Suprapubic skin (tissue), 4 donors: ENCODE measurements around the gene LZTS3. TPM values are rescaled to one million over a fixed set of nuclear protein-coding genes. Genes with fewer than 3 reads are reported as not detected.
A peak's percentile ranks its signal among the peaks of the same experiment; 100 is the strongest.
"Not testable (repeated sequence)": the region's sequence is repeated elsewhere in the genome, so short reads cannot be mapped to it uniquely, and the experiment has no call there.

ENCODE experiments used
- DNase-seq, 2 donors: peaks; one replicate each; pipeline ENCODE4 v3.0.0-alpha.2; 2019; ENCODE audit warnings: low spot score in 2 of 2
- H3K27ac ChIP-seq: fragments of 200-600 bp; sonication (generic); one replicate; pipeline ENCODE4 v1.5.1; 2019
- H3K27me3 ChIP-seq: fragments of 200-600 bp; sonication (generic); one replicate; pipeline ENCODE4 v1.5.1; 2019
- H3K36me3 ChIP-seq: fragments of 200-600 bp; sonication (generic); one replicate; pipeline ENCODE4 v1.5.1; 2019
- H3K4me1 ChIP-seq: fragments of 200-600 bp; sonication (generic); one replicate; pipeline ENCODE4 v1.5.1; 2019
- H3K4me3 ChIP-seq: fragments of 200-600 bp; sonication (generic); one replicate; pipeline ENCODE4 v1.5.1; 2019; ENCODE audit warnings: mild to moderate bottlenecking
- H3K9me3 ChIP-seq: fragments of 200-600 bp; sonication (generic); one replicate; pipeline ENCODE4 v1.5.1; 2019
- EP300 ChIP-seq: sonication (generic); formaldehyde crosslinking; IDR thresholded peaks from one replicate; pipeline ENCODE4 v1.6.1; 2017; ENCODE audit warnings: antibody characterized with exemption
- POLR2A ChIP-seq, 2 donors: fragments of 450-650 bp; IDR thresholded peaks; one replicate each; pipeline ENCODE4 v1.6.1; 2017; ENCODE audit warnings: antibody characterized with exemption in 2 of 2, mild to moderate bottlenecking in 2 of 2, moderate library complexity in 2 of 2
- POLR2AphosphoS5 ChIP-seq, 3 donors: sonication (generic); formaldehyde crosslinking; IDR thresholded peaks; one replicate each; pipeline ENCODE4 v1.6.1; 2017; ENCODE audit warnings: antibody characterized with exemption in 3 of 3
- WGBS: methylation state at CpG from one replicate; pipeline ENCODE4 v1.1.5; 2018; 5-methylcytosine and 5-hydroxymethylcytosine counted together
- total RNA-seq, 4 donors: library from RNA; depleted of rRNA; stranded (reverse); fragments of >200 nt; gene quantifications; one replicate each; pipeline ENCODE4 v1.1.0, GENCODE V29; 2016
- TF ChIP-seq, protein P1 (sequence below), 2 donors: fragments of 200-600 bp in 1 of 2; fragments of 450-650 bp in 1 of 2; sonication (generic) in 1 of 2; IDR thresholded peaks; one replicate each; pipeline ENCODE4 v1.5.1; 2016 to 2019; ENCODE audit warnings: antibody characterized with exemption in 2 of 2, mild to moderate bottlenecking in 1 of 2, moderate library complexity in 1 of 2

Gene LZTS3
- total RNA-seq, 4 donors from 2014 or later, result 4.8 to 9.3 (median 6.7) TPM

DNA sequence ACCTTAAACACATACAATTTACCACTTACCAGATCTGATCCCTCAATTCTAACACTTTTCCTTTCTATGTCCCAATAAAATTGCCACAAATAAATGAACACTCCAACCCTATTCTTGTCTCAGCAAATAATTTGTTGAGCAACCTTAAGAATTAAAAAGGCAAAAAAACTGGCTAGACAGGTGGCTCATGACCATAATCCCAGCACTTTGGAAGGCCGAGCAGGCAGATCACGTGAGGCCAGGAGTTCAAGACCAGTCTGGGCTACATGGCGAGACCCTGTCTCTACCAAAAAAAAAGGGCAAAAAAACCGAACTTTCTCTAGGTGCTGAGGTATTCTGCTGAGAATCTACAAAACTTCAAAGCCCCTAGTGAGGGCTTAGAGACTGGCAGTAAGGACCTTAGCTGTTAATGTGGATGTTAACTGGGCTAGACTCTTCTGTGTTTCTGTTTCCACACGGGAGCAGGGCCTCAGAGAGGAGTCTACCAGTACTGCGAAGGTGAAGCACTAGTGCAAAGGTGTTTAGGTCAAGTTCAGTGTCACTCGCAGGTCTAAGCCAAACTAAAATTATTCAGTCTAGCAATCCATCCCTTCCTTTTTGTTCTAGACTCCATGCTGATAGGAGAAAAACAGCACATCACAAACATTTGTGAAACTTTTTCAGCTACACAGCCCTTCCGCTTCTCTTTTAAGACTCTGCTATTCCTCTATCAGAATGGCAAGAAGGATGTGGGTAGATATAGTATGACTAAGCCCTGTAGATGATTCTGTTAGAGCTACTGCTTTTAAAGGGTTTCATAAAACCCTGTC lies 16.3 kb downstream of the LZTS3 start:
- TF ChIP-seq POLR2A (IDR thresholded peaks at IDR 0.05), result no peak
- TF ChIP-seq EP300, result no peak
- no peak for TF ChIP-seq POLR2AphosphoS5 (IDR thresholded peaks at IDR 0.05)
- TF ChIP-seq, protein P1, sequence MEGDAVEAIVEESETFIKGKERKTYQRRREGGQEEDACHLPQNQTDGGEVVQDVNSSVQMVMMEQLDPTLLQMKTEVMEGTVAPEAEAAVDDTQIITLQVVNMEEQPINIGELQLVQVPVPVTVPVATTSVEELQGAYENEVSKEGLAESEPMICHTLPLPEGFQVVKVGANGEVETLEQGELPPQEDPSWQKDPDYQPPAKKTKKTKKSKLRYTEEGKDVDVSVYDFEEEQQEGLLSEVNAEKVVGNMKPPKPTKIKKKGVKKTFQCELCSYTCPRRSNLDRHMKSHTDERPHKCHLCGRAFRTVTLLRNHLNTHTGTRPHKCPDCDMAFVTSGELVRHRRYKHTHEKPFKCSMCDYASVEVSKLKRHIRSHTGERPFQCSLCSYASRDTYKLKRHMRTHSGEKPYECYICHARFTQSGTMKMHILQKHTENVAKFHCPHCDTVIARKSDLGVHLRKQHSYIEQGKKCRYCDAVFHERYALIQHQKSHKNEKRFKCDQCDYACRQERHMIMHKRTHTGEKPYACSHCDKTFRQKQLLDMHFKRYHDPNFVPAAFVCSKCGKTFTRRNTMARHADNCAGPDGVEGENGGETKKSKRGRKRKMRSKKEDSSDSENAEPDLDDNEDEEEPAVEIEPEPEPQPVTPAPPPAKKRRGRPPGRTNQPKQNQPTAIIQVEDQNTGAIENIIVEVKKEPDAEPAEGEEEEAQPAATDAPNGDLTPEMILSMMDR (IDR thresholded peaks at IDR 0.05), result no peak
- Histone ChIP-seq H3K27ac (peak overlapping the region; percentile 23), H3K27me3 (no peaks in the 10 kb centered on the region), H3K4me3 (peak overlapping the region; percentile 98), H3K9me3 (no peaks in the 10 kb centered on the region), H3K36me3 (peaks cover 5% of the 10 kb centered on the region), H3K4me1 (peaks cover 56% of the 10 kb centered on the region)
- no peak for DNase-seq
- WGBS, result 53% methylated on average over 8 of the region's 8 CpGs

DNA sequence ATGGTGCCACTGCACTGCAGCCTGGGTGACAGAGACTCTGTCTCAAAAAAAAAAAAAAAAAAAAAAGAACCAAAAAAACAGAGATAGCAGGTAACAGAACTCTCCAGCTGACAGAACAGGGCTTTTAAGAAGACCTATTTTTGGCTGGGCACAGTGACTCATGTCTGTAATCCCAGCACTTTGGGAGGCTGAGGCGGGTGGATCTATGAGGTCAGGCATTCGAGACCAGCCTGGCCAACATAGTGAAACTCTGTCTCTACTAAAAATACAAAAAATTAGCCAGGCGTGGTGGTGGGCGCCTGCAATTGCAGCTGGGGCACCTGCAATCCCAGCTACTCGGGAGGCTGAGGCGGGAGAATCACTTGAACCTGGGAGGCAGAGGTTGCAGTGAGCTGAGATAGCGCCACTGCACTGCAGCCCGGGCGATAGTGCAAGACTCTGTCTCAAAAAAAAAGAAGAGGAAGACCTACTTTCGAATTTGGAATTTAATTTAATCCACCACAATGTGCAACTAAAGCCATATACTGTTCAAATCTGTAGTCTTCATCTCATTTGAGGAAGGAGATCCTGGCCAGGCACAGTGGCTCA lies 21.2 kb downstream of the LZTS3 start:
- H3K4me3 ChIP-seq, H3K27ac ChIP-seq, H3K27me3 ChIP-seq, DNase-seq, H3K9me3 ChIP-seq: not testable (repeated sequence)
- Histone ChIP-seq H3K36me3 (peaks cover 24% of the 10 kb centered on the region), H3K4me1 (peaks cover 44% of the 10 kb centered on the region)
- WGBS, result 87% methylated on average over 10 of the region's 10 CpGs

DNA sequence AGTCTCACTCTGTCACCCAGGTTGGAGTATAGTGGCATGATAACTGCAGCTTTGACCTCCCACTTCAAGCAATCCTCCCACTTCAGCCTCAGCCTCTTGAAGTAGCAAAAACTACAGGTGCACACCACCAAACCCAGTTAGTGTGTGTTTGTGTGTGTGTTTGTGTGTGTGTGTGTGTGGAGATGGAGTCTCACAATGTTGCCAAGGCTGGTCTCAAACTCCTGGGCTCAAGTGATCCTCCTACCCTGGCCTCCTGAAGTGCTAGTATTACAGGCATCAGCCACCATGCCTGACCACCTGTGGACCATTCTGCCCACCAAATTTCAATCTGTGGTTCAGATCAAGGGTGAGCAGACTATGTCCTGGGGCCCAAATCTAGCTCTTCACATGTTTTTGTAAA lies 22.4 kb downstream of the LZTS3 start:
- Histone ChIP-seq H3K9me3 (no peaks in the 10 kb centered on the region), H3K4me3 (no peak overlapping the region), H3K36me3 (peaks cover 32% of the 10 kb centered on the region), H3K4me1 (peaks cover 32% of the 10 kb centered on the region), H3K27ac (no peak overlapping the region), H3K27me3 (no peaks in the 10 kb centered on the region)
- TF ChIP-seq POLR2AphosphoS5 (IDR thresholded peaks at IDR 0.05) (no peak), POLR2A (IDR thresholded peaks at IDR 0.05) (no peak), EP300 (no peak)
- TF ChIP-seq, protein P1 (IDR thresholded peaks at IDR 0.05), result no peak
- DNase-seq, result no peak

DNA sequence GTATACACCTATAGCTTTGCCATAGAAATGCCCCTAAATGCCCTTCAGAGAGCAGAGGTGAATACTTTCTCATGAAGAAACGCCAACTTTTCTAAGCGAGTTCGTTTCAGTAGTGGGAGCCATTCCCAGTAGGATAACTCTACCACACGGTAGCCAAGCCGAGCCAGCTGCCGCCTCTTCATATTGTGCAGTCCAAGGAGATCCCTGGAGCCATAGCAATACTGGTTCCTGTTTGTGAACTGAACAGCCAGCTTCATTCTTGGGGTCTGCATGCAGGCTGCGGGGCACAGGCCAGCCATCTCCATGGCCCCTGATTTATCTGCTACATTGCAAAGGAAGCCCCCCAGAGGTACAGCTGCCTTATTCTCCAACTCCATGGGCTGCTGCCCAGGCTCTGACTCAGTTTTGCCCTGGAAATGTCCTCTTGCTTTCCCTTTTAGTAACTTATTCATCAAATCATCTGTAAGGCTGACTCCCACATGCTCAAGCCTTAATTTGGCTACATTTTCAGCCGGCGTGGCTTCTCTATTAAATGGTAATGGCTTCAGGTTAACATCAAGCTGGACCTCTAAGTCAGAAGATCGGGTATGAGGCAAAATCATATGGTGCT lies 26.5 kb downstream of the LZTS3 start:
- Histone ChIP-seq H3K4me1 (peaks cover 10% of the 10 kb centered on the region), H3K9me3 (no peaks in the 10 kb centered on the region), H3K27me3 (no peaks in the 10 kb centered on the region), H3K27ac (no peak overlapping the region), H3K36me3 (peaks cover 28% of the 10 kb centered on the region), H3K4me3 (no peak overlapping the region)
- 80% methylated on average over 10 of the region's 10 CpGs for WGBS
- TF ChIP-seq, protein P1 (IDR thresholded peaks at IDR 0.05), result no peak
- TF ChIP-seq POLR2AphosphoS5 (IDR thresholded peaks at IDR 0.05), result no peak
- TF ChIP-seq EP300, result no peak
- no peak for TF ChIP-seq POLR2A (IDR thresholded peaks at IDR 0.05)
- DNase-seq, result no peak

DNA sequence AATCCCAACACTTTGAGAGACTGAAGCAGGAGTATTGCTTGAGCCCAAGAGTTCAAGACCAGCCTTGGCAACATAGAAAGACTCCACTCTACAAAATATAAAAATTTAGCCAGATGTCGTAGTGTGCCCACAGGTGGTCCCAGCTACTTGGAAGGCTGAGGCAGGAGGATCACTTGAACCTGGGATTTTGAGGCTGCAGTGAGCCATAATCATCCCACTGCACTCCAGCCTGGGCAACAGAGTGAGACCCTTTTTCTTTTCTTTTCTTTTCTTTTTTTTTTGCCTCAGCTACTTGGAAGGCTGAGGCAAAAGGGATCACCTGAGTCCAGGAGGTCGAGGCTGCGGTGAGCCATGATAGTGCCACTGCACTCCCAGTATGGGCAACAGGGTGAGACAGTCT lies 31.6 kb downstream of the LZTS3 start:
- H3K9me3 ChIP-seq, result no peaks in the 10 kb centered on the region
- DNase-seq, result no peak
- 97% methylated on average over 3 of the region's 3 CpGs for WGBS

More for the DNA sequence above, 31.6 kb downstream of the LZTS3 start:
- no peaks in the 10 kb centered on the region for H3K27me3 ChIP-seq
- H3K4me1 ChIP-seq, result no peaks in the 10 kb centered on the region
- no peak overlapping the region for H3K27ac ChIP-seq
- no peak overlapping the region for H3K4me3 ChIP-seq
- TF ChIP-seq POLR2AphosphoS5 (IDR thresholded peaks at IDR 0.05), result no peak
- no peak for TF ChIP-seq POLR2A (IDR thresholded peaks at IDR 0.05)
- TF ChIP-seq EP300, result no peak
- TF ChIP-seq, protein P1 (IDR thresholded peaks at IDR 0.05), result no peak
- peaks cover 4% of the 10 kb centered on the region for H3K36me3 ChIP-seq
